OCI-LY3 (cell line): ENCODE results near the gene NIPSNAP3A.

ENCODE experiments used
- EZH2phosphoT487 ChIP-seq: fragments of 200-600 bp; shearing (Covaris generic); IDR thresholded peaks from 2 replicates; pipeline ENCODE4 v1.6.1; 2018; ENCODE audit warnings: antibody characterized with exemption, mixed run types, low read depth
- TF ChIP-seq, protein P1 (sequence below): fragments of 200-600, 300-600 bp; sonication (generic); IDR thresholded peaks from 2 replicates; pipeline ENCODE4 v1.5.1; 2014; ENCODE audit warnings: antibody characterized with exemption, low read length, low read depth

DNA sequence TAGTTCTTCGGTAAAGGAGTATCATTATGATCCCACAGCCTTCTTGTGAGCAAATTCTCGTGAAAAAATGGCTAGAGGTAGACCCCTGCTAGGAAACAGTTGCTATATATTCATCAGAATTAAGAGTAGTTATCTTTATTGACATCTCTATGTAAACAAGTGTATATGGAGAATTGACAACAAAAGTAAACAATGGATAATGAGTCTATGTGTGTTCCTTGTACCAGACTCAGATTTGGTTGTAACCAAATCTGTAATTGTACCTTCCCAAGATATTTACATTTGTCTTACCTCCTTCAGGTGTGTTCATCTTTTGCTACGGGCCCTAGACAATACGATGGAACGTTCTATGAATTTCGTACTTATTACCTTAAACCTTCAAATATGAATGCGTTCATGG lies 18.5 kb downstream of the NIPSNAP3A start:
- TF ChIP-seq, protein P1, sequence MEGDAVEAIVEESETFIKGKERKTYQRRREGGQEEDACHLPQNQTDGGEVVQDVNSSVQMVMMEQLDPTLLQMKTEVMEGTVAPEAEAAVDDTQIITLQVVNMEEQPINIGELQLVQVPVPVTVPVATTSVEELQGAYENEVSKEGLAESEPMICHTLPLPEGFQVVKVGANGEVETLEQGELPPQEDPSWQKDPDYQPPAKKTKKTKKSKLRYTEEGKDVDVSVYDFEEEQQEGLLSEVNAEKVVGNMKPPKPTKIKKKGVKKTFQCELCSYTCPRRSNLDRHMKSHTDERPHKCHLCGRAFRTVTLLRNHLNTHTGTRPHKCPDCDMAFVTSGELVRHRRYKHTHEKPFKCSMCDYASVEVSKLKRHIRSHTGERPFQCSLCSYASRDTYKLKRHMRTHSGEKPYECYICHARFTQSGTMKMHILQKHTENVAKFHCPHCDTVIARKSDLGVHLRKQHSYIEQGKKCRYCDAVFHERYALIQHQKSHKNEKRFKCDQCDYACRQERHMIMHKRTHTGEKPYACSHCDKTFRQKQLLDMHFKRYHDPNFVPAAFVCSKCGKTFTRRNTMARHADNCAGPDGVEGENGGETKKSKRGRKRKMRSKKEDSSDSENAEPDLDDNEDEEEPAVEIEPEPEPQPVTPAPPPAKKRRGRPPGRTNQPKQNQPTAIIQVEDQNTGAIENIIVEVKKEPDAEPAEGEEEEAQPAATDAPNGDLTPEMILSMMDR: no peak
- no peak for TF ChIP-seq EZH2phosphoT487
